NCI-H82 treated with DMSO at 0.1 percent for 48 hours (cell line): Measurements from ENCODE around the gene ANKUB1.

ENCODE experiments used
- DNase-seq: peaks from one replicate; lab custom pipeline; 2025; ENCODE audit not compliant: unreplicated experiment; lab: John Stamatoyannopoulos, UW

Gene ANKUB1

GRCh38 chr3:149765762-149766334, 26.5 kb downstream of the ANKUB1 start:
- no peak for DNase-seq

- DNase-seq: no peak
Observed at GRCh38 chr3:149764302-149764701, 28.1 kb downstream of the ANKUB1 start.

- DNase-seq: no peak
Observed at GRCh38 chr3:149763565-149764195, 28.7 kb downstream of the ANKUB1 start.

GRCh38 chr3:149753717-149754116, 38.6 kb downstream of the ANKUB1 start:
- DNase-seq: no peak

GRCh38 chr3:149752788-149753136, 39.6 kb downstream of the ANKUB1 start:
- DNase-seq: no peak

GRCh38 chr3:149752051-149752787, 40.1 kb downstream of the ANKUB1 start, which contains the start of gene COMMD2:
COMMD2 (minus strand) TSS chr3:149752489; CDS start chr3:149752444, 45 bp downstream.
- peak; percentile 69 for DNase-seq

- DNase-seq: no peak
Observed at GRCh38 chr3:149751551-149751950, 40.8 kb downstream of the ANKUB1 start.

GRCh38 chr3:149744606-149745005, 47.7 kb downstream of the ANKUB1 start:
- DNase-seq: no peak

GRCh38 chr3:149744151-149744550, 48.2 kb downstream of the ANKUB1 start:
- DNase-seq: no peak

GRCh38 chr3:149739396-149739795, 53.0 kb downstream of the ANKUB1 start:
- no peak for DNase-seq

GRCh38 chr3:149738876-149739275, 53.5 kb downstream of the ANKUB1 start:
- DNase-seq: no peak

GRCh38 chr3:149736953-149737205, 55.5 kb downstream of the ANKUB1 start:
- no peak for DNase-seq

- peak; percentile 52 for DNase-seq
Observed at GRCh38 chr3:149736175-149736952, 56.0 kb downstream of the ANKUB1 start.

GRCh38 chr3:149732234-149732633, 60.1 kb downstream of the ANKUB1 start:
- DNase-seq: no peak

- DNase-seq: no peak
Observed at GRCh38 chr3:149727656-149728055, 64.7 kb downstream of the ANKUB1 start.

- no peak for DNase-seq
Observed at GRCh38 chr3:149726716-149727407, 65.5 kb downstream of the ANKUB1 start.

- no peak for DNase-seq
Observed at GRCh38 chr3:149723781-149724180, 68.6 kb downstream of the ANKUB1 start.

- no peak for DNase-seq
Observed at GRCh38 chr3:149720918-149721317, 71.4 kb downstream of the ANKUB1 start.

GRCh38 chr3:149717391-149718056, 74.8 kb downstream of the ANKUB1 start:
- DNase-seq: peak; percentile 47

GRCh38 chr3:149716984-149717383, 75.4 kb downstream of the ANKUB1 start:
- DNase-seq: no peak

GRCh38 chr3:149715247-149715646, 77.1 kb downstream of the ANKUB1 start:
- DNase-seq: no peak
